ENCODE measurements around the gene SLC25A38. TPM values are rescaled to one million over a fixed set of nuclear protein-coding genes. Genes with fewer than 3 reads are reported as not detected.

SLC25A38 gene
- total and polyA plus RNA-seq, 10 of the 15 experiments (the other 5 are each of a cell fraction or from before 2014, with no cell fraction given) = 15.2 to 55.2 (median 39.2) TPM

GRCh38 chr3:39388741-39389248 is 5.6 kb downstream of the SLC25A38 start (continued):
- no peak for TF ChIP-seq POLR2AphosphoS5 (IDR thresholded peaks at IDR 0.05; ENCODE audit: low read length)
- TF ChIP-seq TARDBP (IDR thresholded peaks at IDR 0.05; ENCODE audit: borderline replicate concordance) = no peak
- peak; percentile 54 for TF ChIP-seq MEF2B (IDR thresholded peaks at IDR 0.05; ENCODE audit: partially characterized antibody, poor library complexity, severe bottlenecking)
- TF ChIP-seq ZNF217 (IDR thresholded peaks at IDR 0.05) = no peak
- no peak for TF ChIP-seq MYC (IDR thresholded peaks at IDR 0.05; ENCODE audit: insufficient read depth, insufficient read length, insufficient replicate concordance, low read length, severe bottlenecking)
- TF ChIP-seq, protein P1, sequence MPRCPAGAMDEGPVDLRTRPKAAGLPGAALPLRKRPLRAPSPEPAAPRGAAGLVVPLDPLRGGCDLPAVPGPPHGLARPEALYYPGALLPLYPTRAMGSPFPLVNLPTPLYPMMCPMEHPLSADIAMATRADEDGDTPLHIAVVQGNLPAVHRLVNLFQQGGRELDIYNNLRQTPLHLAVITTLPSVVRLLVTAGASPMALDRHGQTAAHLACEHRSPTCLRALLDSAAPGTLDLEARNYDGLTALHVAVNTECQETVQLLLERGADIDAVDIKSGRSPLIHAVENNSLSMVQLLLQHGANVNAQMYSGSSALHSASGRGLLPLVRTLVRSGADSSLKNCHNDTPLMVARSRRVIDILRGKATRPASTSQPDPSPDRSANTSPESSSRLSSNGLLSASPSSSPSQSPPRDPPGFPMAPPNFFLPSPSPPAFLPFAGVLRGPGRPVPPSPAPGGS (IDR thresholded peaks at IDR 0.05; ENCODE audit: borderline replicate concordance, insufficient read depth, low read depth, low read length, poor library complexity, severe bottlenecking) = no peak
- no peak for TF ChIP-seq ZNF274 (IDR thresholded peaks at IDR 0.05; ENCODE audit: insufficient read depth, insufficient read length)
- no peak for TF ChIP-seq SUZ12 (IDR thresholded peaks at IDR 0.05; ENCODE audit: unreplicated experiment)
- TF ChIP-seq NR2F1 (conservative IDR thresholded peaks at IDR 0.05) = no peak
- TF ChIP-seq CUX1 (IDR thresholded peaks at IDR 0.05; ENCODE audit: insufficient replicate concordance, low read depth, low read length) = no peak
- no peak for TF ChIP-seq HDAC2 (IDR thresholded peaks at IDR 0.05)
- TF ChIP-seq BACH1 (IDR thresholded peaks at IDR 0.05; ENCODE audit: borderline replicate concordance) = no peak
- TF ChIP-seq, protein P2, sequence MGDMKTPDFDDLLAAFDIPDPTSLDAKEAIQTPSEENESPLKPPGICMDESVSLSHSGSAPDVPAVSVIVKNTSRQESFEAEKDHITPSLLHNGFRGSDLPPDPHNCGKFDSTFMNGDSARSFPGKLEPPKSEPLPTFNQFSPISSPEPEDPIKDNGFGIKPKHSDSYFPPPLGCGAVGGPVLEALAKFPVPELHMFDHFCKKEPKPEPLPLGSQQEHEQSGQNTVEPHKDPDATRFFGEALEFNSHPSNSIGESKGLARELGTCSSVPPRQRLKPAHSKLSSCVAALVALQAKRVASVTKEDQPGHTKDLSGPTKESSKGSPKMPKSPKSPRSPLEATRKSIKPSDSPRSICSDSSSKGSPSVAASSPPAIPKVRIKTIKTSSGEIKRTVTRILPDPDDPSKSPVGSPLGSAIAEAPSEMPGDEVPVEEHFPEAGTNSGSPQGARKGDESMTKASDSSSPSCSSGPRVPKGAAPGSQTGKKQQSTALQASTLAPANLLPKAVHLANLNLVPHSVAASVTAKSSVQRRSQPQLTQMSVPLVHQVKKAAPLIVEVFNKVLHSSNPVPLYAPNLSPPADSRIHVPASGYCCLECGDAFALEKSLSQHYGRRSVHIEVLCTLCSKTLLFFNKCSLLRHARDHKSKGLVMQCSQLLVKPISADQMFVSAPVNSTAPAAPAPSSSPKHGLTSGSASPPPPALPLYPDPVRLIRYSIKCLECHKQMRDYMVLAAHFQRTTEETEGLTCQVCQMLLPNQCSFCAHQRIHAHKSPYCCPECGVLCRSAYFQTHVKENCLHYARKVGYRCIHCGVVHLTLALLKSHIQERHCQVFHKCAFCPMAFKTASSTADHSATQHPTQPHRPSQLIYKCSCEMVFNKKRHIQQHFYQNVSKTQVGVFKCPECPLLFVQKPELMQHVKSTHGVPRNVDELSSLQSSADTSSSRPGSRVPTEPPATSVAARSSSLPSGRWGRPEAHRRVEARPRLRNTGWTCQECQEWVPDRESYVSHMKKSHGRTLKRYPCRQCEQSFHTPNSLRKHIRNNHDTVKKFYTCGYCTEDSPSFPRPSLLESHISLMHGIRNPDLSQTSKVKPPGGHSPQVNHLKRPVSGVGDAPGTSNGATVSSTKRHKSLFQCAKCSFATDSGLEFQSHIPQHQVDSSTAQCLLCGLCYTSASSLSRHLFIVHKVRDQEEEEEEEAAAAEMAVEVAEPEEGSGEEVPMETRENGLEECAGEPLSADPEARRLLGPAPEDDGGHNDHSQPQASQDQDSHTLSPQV (IDR thresholded peaks at IDR 0.05) = no peak
- TF ChIP-seq MEF2A (IDR thresholded peaks at IDR 0.05; ENCODE audit: insufficient read depth, low read depth, low read length) = peak; percentile 87
- TF ChIP-seq NRF1 (conservative IDR thresholded peaks at IDR 0.05; ENCODE audit: low read depth, low read length) = no peak
- TF ChIP-seq NBN (IDR thresholded peaks at IDR 0.05) = 0 out of 2 replicates have a peak, but pooled peaks have one; percentile 46
- no peak for TF ChIP-seq ESRRA (IDR thresholded peaks at IDR 0.05; ENCODE audit: low read length)
- TF ChIP-seq CHD4 (IDR thresholded peaks at IDR 0.05) = no peak
- no peak for TF ChIP-seq SMC3 (IDR thresholded peaks at IDR 0.05; ENCODE audit: borderline replicate concordance, low read length)
